NCI-H460 (cell line): ENCODE data around the gene MED12L. TPM values are rescaled to one million over a fixed set of nuclear protein-coding genes. Genes with fewer than 3 reads are reported as not detected.
"Not testable (repeated sequence)": the region's sequence is repeated elsewhere in the genome, so short reads cannot be mapped to it uniquely, and the experiment has no call there.

Experiments used
- DNase-seq: peaks from one replicate; pipeline ENCODE4 v3.0.0-alpha.2; 2016; ENCODE audit warnings: low read depth; ENCODE audit errors: extremely low read depth
- total RNA-seq: library from RNA; depleted of rRNA; stranded (reverse); fragments of >200 nt; shearing (Covaris generic); gene quantifications from 2 replicates; pipeline ENCODE4 v1.2.3, GENCODE V29; 2014

Gene MED12L
- total RNA-seq, 1 experiment from 2014 or later, result 0.54 TPM

DNA sequence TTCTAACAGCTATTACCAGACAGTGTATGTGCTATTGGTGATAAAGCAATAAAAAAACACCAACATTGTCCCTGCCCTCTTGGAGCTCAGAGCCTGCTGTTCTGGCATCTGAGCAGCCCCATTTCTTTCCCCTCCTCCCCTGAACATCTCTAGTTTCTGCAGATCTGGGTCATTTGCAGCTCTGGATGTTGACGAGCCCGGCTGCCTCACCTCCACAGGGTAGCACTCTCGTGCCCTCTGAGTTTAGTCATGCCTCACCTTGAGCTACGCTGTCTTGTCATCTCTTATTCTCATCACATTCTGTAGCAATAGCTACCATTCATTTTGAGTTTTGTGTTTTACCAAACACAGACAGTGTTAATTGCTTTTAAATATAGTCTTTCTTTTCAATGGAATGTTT is 147.5 kb downstream of the MED12L start:
- no peak for DNase-seq

GRCh38 chr3:151234825-151235224 is 149.4 kb downstream of the MED12L start:
- no peak for DNase-seq

DNA sequence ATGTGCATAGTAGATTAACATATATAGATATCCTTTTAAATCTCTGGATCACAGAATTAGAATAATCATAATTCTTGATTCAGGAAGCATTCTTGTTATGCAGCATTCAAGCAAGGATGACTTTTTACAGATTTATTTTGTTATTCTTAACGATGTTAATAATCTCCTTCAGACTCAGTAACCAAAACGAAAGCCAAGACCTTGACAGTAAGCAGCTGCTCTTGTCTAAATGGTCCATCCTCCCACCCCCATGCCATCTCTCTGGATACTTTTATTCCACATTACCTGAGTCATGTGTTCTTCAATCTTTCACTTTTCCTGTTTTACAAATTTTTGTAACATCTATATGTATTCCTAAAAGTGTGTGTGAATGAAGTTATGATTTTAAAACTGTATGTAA is 150.9 kb downstream of the MED12L start:
- no peak for DNase-seq

DNA sequence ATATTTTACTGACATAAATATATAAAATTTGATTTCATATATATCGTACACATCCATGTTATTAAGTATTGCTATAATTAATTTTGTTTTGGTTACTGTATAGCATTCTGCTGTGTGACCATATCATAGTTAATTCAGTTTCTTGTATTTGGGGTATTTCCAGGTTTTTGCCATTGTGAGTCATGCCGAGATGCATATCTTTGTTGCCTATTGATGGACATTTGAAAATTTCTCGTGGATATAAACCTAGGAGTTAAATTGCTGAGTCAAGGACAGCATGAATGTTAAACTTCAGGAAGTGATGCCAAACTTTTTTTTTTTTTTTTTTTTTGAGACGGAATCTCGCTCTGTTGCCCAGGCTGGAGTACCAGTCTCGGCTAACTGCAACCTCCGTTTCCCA is 151.3 kb downstream of the MED12L start:
- DNase-seq, result no peak

DNA sequence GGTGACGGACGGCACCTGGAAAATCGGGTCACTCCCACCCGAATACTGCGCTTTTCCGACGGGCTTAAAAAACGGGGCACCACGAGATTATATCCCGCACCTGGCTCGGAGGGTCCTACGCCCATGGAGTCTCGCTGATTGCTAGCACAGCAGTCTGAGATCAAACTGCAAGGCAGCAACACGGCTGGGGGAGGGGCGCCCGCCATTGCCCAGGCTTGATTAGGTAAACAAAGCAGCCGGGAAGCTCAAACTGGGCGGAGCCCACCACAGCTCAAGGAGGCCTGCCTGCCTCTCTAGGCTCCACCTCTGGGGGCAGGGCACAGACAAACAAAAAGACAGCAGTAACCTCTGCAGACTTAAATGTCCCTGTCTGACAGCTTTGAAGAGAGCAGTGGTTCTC is 156.5 kb downstream of the MED12L start:
- not testable (repeated sequence) for DNase-seq

DNA sequence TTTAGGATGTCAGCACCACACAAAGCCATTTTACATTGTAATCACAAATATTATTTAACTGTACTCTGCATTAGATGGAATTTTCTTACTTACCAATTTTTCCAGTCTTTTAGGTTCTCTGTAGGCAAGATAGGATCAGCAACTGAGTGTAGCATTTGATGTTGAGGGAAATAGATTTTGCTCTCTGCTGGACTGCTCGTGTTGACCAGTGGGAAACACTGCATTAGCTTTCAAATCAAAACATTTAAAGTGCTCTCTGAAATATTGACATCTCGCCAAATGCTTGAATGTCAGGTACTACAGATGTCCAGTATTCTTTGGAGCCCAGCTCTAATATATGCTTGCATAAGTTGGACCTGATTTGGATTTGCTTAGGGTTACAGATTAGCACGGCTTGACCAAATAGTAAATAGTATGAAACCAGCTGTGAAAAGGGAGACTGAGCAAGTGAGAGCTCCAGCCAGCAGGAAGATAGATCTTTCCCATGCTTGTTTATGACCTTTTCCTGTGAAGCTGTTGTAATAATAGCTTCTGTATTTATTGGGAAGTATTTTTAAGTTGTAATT is 163.4 kb downstream of the MED12L start:
- no peak for DNase-seq

- no peak for DNase-seq
Observed at GRCh38 chr3:151256749-151257148, 171.3 kb downstream of the MED12L start.

DNA sequence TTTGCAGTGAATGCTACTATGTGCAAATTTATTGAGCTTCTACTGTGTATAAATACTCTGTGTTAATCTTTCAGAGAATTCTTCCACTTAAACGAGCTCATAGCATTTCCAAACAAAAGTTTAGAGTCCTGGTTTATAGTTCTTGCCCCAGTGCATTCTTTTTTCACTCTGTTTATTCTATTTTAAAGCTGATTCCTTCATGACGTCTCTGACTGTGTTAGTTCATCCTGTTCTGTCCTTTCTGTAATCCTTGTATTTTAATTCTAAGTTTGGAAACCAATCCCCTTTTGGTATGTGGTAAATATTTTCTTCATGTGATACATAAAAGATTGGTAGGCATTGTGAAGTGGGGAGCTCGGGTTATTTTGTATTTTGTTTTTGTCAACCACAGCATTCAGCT is 174.2 kb downstream of the MED12L start:
- DNase-seq, result no peak

GRCh38 chr3:151262871-151263525 is 177.5 kb downstream of the MED12L start:
- no peak for DNase-seq

DNA sequence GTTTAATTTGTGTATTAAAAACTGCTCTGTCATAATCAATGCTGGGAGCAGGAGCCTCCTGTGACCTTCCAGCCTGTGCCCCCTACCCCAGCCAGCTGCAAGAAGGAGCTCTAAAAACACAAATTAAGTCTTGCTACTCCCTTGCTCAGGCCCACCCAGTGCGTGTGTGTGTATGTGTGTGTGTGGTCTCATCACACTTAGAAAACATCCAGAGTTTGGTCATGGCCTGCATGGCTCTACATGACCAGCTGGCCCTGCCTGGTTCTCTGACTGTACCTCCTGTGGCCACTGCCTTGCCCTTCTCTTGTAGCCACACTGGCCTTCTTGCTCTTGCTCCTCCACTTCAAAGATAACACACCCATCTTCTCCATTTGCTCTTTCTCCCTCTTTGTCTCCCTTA is 179.1 kb downstream of the MED12L start:
- no peak for DNase-seq

DNA sequence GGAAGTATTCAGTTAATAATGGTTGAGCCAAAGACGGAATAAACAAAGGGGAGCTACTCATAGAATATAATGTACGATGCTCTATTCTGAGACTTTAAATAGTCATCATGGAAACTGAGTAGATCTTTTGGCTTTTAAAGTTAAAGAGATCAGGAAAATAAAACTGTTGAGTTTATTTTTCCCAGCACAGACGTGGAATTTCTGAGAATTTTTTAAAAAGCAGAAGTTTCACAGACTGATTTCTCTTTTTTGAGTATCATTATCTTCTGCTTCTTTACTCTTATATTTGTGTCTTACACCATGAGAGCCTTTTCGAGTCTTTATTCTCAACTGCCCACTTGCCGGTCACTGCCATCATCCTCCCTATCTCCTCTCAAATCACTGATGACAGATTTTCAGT is 179.7 kb downstream of the MED12L start:
- DNase-seq, result no peak

DNA sequence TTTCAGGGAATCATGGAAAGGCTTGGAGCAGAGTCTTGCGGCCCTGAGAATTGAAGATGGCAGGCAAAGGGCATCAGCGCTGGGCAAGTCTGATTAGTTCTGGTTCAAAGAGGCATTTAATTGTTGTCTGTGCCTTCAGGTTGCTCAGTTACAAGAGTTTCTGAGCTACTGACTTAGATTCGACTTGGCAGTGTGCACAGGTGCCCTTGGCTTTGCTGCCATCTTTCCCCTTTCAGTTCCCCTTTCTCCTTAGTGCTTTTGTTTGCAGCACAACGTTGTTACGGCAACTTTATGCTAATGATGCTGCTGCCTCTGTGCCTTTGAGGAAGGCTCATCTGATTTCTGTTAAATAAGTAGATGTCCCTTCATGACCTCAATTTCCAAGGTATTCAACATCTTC is 180.4 kb downstream of the MED12L start:
- no peak for DNase-seq

GRCh38 chr3:151267066-151267465 is 181.6 kb downstream of the MED12L start:
- no peak for DNase-seq

- DNase-seq, result no peak
Observed at GRCh38 chr3:151268267-151269235, 183.1 kb downstream of the MED12L start.

- DNase-seq, result no peak
Observed at GRCh38 chr3:151269631-151270030, 184.2 kb downstream of the MED12L start.

GRCh38 chr3:151275091-151275490 is 189.6 kb downstream of the MED12L start:
- DNase-seq, result no peak

DNA sequence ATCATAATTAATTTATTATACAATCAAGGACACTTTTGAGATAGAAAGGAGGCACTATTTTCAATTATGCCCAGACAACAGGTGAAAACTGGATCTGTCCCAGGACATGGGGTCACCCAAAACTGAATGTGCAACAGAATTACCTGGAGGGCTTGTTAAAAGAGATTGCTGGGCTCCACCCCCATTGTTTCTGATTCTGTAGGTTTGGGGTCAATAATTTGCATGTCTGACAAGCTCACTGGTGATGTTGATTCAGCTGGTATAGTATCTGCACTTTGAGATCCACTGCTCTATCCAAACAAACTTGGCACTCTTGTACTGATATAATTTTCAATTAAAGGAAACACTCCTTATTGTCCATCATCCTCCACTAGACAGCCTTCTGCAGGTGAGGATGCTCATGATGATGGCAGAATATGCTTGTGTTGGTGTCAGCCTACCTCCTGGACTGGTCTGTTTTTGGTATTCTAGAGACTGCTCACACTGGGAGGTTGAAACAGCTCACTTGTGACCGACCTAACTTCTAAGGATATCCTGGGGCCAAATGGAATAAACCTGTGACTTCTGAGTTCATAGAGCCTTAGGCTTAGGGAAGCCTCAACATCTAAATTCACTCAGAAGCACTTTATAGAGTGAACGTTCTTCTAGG is 190.7 kb downstream of the MED12L start:
- no peak for DNase-seq

- no peak for DNase-seq
Observed at GRCh38 chr3:151276687-151277042, 191.2 kb downstream of the MED12L start.

GRCh38 chr3:151278230-151278629 is 192.8 kb downstream of the MED12L start, which contains the start of gene P2RY14:
Gene P2RY14 (minus strand): TSS chr3:151278542. CDS start chr3:151214316, 64,226 bp downstream.
- no peak for DNase-seq

GRCh38 chr3:151281671-151282324 is 196.3 kb downstream of the MED12L start:
- DNase-seq, result no peak

DNA sequence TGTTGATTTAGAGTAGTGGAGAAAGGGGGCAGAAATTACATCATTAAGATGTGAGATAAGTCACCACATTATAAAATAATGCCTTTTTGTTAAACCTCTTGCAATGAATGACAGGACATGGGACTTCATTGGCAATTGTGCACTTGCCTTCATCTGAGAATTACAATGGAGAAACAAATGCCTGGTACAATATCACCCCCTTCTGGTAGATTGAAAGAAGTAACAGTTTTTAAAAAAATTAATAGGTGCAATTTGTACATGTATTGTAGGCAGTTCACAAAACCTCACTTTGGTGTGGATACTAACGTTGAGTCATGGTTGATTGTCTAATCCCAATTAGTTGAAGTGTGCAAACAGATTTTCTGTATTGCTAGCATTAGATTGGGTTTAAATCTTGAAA is 197.5 kb downstream of the MED12L start:
- DNase-seq, result peak; percentile 40
